Mucosa of descending colon (tissue), 3 donors: ENCODE results near the gene ID2. TPM values are rescaled to one million over a fixed set of nuclear protein-coding genes. Genes with fewer than 3 reads are reported as not detected.

ENCODE experiments used
- ATAC-seq: fragments of 200-7000 bp; cut with Tn5 transposase; one replicate; pipeline ENCODE4 v1.9.1; 2020; ENCODE audit warnings: mild to moderate bottlenecking, moderate library complexity
- DNase-seq, 3 donors: peaks; one replicate each; pipeline ENCODE4 v3.0.0-alpha.2; 2020
- H3K36me3 ChIP-seq: fragments of 200-600 bp; one replicate; pipeline ENCODE4 v1.8.0; 2021; ENCODE audit warnings: low read depth, mild to moderate bottlenecking
- H3K4me1 ChIP-seq: fragments of 200-600 bp; one replicate; pipeline ENCODE4 v1.8.0; 2021; ENCODE audit warnings: low read depth, mild to moderate bottlenecking
- H3K4me3 ChIP-seq: fragments of 200-600 bp; one replicate; pipeline ENCODE4 v1.8.0; 2021; ENCODE audit warnings: mild to moderate bottlenecking
- H3K9me3 ChIP-seq: fragments of 200-600 bp; one replicate; pipeline ENCODE4 v1.8.0; 2021; ENCODE audit warnings: mild to moderate bottlenecking
- CTCF ChIP-seq: fragments of 200-600 bp; IDR thresholded peaks from one replicate; pipeline ENCODE4 v1.8.0; 2022; ENCODE audit warnings: antibody characterized with exemption, mild to moderate bottlenecking
- intact Hi-C, 2 donors: fragments of 100-400 bp; cut with DNase I in 1 of 2; cut with micrococcal nuclease in 1 of 2; formaldehyde crosslinking; loops; one replicate each; pipeline versions ENCODE4 v1.11.0 to v1.11.1; 2022; cut with DNase I, micrococcal nuclease
- total RNA-seq, 3 donors: library from RNA; stranded (reverse); fragmentation: NEBNext Ultra II Directional in 2 of 3; extraction: Animal tissue kit (Norgen Biotek cat#: 25700) in 2 of 3; gene quantifications; one replicate each; pipeline versions ENCODE4 v1.2.1 to v1.2.4, GENCODE V29; 2021 to 2023
- donor health status: DM: no; HTN: no; CAD: no; lungs with moderate emphysema.
- donor health status: DM: no; HTN: no; CAD: no.
- donor health status: DM: no; HTN: yes; CAD: no.

Gene ID2
- total RNA-seq, 3 donors from 2014 or later: 97.4 to 190 (median 170) TPM

GRCh38 chr2:8656811-8657210, 25.0 kb upstream of the ID2 start:
- no peaks in the 10 kb centered on the region for H3K36me3 ChIP-seq
- H3K4me1 ChIP-seq: no peaks in the 10 kb centered on the region
- ATAC-seq (no peak), DNase-seq (no peak)
- TF ChIP-seq CTCF: no peak
- no peaks in the 10 kb centered on the region for H3K9me3 ChIP-seq
- intact Hi-C loops: no loop called here
- no peak overlapping the region for H3K4me3 ChIP-seq

GRCh38 chr2:8657423-8658062, 24.3 kb upstream of the ID2 start:
- Histone ChIP-seq H3K4me1 (no peaks in the 10 kb centered on the region), H3K4me3 (no peak overlapping the region), H3K36me3 (no peaks in the 10 kb centered on the region), H3K9me3 (no peaks in the 10 kb centered on the region)
- intact Hi-C loops: no loop called here
- ATAC-seq: no peak
- DNase-seq: no peak
- TF ChIP-seq CTCF: no peak

DNA sequence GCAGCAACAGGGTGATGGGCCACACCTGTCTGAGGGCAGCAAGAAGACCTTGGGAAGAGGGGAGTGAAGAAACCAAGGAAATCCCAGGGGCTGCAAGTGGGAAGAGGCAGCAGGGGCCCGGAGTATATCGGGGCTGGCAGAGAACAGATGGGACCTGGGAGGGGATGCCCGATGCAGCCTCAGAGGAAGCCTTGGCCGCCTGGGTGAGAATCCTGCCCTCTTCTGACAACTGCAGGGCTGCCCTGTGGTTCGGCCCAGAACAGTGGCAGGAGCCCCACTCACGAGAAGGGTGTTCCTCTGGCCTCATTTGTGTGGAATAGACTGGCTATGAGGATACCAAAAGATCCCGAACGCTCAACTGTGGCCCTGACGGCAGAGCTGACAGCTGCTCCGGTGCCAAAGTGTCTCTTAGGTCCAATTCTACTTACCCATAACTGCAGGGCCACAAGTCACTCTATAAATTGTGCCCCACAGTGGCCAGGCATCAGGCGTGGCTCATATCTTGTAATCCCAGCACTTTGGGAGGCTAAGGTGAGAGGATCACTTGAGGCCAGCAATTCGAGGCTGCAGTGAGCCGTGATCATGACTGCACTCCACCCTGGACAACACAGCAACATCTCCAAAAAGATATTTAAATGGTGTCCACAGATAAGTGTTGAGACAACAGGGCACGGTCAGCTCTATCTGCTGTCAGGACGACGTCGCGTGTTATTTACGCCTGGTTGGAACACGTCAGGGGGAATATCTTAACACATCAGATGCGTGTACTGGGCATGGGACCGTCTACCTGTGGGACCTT, 23.6 kb upstream of the ID2 start:
- no peak for TF ChIP-seq CTCF

DNA sequence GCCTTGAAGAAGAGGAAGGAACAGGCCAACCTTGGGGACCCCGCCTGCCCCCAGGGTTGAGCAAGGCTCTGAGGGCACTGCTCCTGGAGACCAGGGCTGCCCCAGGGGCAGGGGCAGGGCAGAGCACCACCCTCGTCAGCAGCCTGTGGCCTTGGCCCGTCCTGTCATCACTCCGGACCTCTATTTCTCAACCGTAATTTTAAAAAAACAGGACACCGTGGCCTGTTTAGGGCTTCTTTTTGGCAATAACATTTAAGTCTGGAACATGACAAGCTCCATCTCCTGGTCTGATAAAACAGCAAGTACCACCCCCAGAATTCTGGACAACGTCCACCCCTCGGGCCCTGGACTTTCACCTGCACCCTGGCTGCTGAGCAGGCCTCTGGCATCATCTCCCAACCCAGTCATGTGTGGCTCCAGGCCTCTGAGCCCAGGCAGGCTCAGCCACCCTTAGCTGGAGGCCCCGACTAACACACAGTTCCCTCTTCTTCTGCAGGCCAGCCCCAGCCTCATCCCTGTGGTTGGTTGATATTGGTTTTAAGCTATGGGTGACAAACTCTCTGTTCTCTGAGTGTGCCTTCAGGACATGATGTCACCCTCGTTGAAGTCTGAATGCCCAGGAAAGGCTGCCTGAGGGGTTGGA, 22.6 kb upstream of the ID2 start:
- H3K36me3 ChIP-seq: no peaks in the 10 kb centered on the region
- ATAC-seq (no peak), DNase-seq (no peak)
- TF ChIP-seq CTCF: no peak
- intact Hi-C loops: no loop called here
- H3K4me3 ChIP-seq: no peak overlapping the region
- no peaks in the 10 kb centered on the region for H3K4me1 ChIP-seq
- H3K9me3 ChIP-seq: no peaks in the 10 kb centered on the region

More for the DNA sequence above, 23.6 kb upstream of the ID2 start:
- Histone ChIP-seq H3K4me1 (no peaks in the 10 kb centered on the region), H3K4me3 (no peak overlapping the region), H3K9me3 (no peaks in the 10 kb centered on the region), H3K36me3 (no peaks in the 10 kb centered on the region)
- no peak for ATAC-seq
- intact Hi-C loops: no loop called here
- DNase-seq: no peak

DNA sequence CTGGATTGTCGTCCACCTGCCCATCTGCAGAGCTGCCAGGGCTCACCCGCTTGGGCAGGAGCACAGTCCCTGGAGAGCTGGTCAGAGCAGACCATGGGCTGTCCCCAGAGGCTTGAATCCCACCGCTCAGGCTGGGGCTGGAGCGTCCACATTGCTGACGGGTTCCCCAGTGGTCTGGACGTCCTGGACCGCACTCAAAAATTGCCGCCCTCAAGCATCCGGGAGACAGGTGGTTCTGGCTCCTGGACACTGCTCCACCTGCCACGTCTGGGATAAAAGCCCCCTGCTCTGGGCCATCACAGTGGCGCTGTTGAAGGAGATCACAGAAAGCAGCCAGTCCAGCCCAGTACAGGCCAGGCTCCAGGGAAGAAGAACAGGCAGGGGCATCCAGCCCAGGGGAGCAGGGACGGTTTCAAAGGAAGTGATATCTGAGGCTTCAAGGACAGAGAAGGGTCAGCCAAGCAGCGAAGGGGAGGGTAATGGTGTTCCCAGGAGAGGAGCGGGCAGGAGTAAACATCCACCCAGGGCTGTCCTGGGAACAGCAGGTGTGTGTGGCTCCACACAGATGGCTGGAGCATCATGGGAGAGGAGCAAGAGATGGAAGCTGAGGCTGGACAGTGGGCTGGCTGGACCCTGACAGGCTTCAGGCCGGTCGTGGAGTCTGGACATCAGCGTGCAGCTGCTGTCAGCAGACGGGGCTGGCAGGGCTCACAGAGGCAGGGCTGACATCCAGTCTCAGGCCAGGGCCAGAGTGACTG, 21.9 kb upstream of the ID2 start:
- TF ChIP-seq CTCF: no peak
- intact Hi-C loops: no loop called here
- Histone ChIP-seq H3K4me3 (no peak overlapping the region), H3K9me3 (no peaks in the 10 kb centered on the region), H3K36me3 (no peaks in the 10 kb centered on the region), H3K4me1 (no peaks in the 10 kb centered on the region)
- ATAC-seq: no peak
- no peak for DNase-seq
